Activated naive CD4-positive, alpha-beta T cell treated with anti-CD3 and anti-CD28 coated beads, Interleukin-2, amount 50 U/mL, for 24 hours (primary cell): ENCODE data around the gene PRDM16.

Source experiments
- H3K27ac Mint-ChIP-seq: one replicate; pipeline ENCODE4 v1.8.0; 2021; ENCODE audit warnings: mild to moderate bottlenecking, mixed read lengths
- H3K27me3 Mint-ChIP-seq: one replicate; pipeline ENCODE4 v1.8.0; 2021; ENCODE audit warnings: mixed read lengths
- H3K36me3 Mint-ChIP-seq: one replicate; pipeline ENCODE4 v1.8.0; 2021; ENCODE audit warnings: mixed read lengths
- H3K4me1 Mint-ChIP-seq: one replicate; pipeline ENCODE4 v1.8.0; 2021; ENCODE audit warnings: mixed read lengths
- H3K4me3 Mint-ChIP-seq: one replicate; pipeline ENCODE4 v1.8.0; 2021; ENCODE audit warnings: mild to moderate bottlenecking, mixed read lengths
- H3K9me3 Mint-ChIP-seq: one replicate; pipeline ENCODE4 v1.8.0; 2021; ENCODE audit warnings: mixed read lengths

Gene PRDM16

GRCh38 chr1:3460672-3461131 is 391.7 kb downstream of the PRDM16 start:
- H3K27me3 Mint-ChIP-seq = no peaks in the 10 kb centered on the region
- no peak overlapping the region for H3K27ac Mint-ChIP-seq
- no peaks in the 10 kb centered on the region for H3K4me1 Mint-ChIP-seq
- H3K9me3 Mint-ChIP-seq = no peaks in the 10 kb centered on the region
- H3K36me3 Mint-ChIP-seq = no peaks in the 10 kb centered on the region
- H3K4me3 Mint-ChIP-seq = no peak overlapping the region

- H3K36me3 Mint-ChIP-seq = no peaks in the 10 kb centered on the region
- no peak overlapping the region for H3K4me3 Mint-ChIP-seq
- no peak overlapping the region for H3K27ac Mint-ChIP-seq
- no peaks in the 10 kb centered on the region for H3K27me3 Mint-ChIP-seq
- no peaks in the 10 kb centered on the region for H3K4me1 Mint-ChIP-seq
- H3K9me3 Mint-ChIP-seq = no peaks in the 10 kb centered on the region
Observed at GRCh38 chr1:3461238-3461933, 392.4 kb downstream of the PRDM16 start.

- Mint-ChIP-seq H3K9me3 (no peaks in the 10 kb centered on the region), H3K27me3 (no peaks in the 10 kb centered on the region), H3K4me3 (no peak overlapping the region), H3K4me1 (no peaks in the 10 kb centered on the region), H3K27ac (no peak overlapping the region), H3K36me3 (no peaks in the 10 kb centered on the region)
Observed at GRCh38 chr1:3461934-3462275, 392.9 kb downstream of the PRDM16 start.

DNA sequence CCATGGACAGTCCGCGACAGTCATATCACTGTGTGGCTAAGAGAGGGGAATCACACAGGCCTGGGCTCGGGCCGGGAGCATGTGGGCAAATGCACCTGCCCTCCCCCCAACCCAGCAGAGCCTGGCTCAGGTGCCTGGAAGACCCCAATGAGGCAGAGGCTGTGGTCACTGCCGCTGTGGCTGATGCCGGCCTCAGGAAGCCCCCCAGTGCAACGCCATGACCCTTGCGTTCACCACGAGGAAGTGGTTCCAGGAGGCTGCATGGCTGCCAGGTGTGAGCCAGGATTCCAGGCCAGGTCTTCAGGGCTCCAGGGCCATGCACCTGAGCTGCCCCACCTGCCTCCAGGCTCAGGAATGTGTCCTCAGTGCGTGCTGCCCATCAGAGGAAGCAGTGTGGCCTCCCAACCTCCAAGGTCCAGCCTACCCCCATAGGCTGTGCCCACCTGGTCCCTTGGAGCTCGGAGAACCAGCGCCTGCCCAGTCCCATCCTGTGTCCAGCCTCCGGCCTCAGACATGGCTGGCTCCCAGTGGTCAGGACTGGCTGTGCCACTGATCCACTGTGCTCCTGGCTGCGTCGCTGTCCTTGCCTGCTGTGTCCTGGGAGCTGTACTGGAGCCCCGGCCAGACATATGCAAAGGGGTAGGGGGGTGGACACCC is 393.5 kb downstream of the PRDM16 start:
- H3K4me3 Mint-ChIP-seq = no peak overlapping the region
- no peaks in the 10 kb centered on the region for H3K9me3 Mint-ChIP-seq
- H3K36me3 Mint-ChIP-seq = no peaks in the 10 kb centered on the region
- H3K27me3 Mint-ChIP-seq = no peaks in the 10 kb centered on the region
- no peak overlapping the region for H3K27ac Mint-ChIP-seq
- H3K4me1 Mint-ChIP-seq = no peaks in the 10 kb centered on the region

GRCh38 chr1:3463013-3463385 is 394.0 kb downstream of the PRDM16 start:
- H3K27me3 Mint-ChIP-seq = no peaks in the 10 kb centered on the region
- no peak overlapping the region for H3K27ac Mint-ChIP-seq
- no peaks in the 10 kb centered on the region for H3K36me3 Mint-ChIP-seq
- H3K4me1 Mint-ChIP-seq = no peaks in the 10 kb centered on the region
- no peaks in the 10 kb centered on the region for H3K9me3 Mint-ChIP-seq
- no peak overlapping the region for H3K4me3 Mint-ChIP-seq

DNA sequence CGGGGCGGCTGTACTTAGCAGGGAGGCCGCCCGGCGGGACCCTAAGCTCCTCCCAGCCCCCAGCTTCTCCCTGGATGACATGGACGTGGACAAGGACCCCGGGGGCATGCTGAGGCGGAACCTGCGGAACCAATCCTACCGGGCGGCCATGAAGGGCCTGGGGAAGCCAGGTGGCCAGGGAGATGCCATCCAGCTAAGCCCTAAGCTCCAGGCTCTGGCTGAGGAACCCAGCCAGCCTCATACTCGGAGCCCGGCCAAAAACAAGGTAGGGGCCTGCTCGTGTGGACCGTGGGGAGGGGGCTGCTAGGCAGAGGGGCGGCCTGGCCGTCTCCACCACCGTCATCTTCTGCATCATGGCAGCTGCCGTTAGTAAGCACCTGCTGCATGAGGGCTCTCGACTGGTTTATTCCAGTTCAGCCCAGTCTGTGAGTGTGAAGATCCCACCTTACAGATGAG is 394.4 kb downstream of the PRDM16 start:
- Mint-ChIP-seq H3K4me1 (no peaks in the 10 kb centered on the region), H3K4me3 (no peak overlapping the region), H3K27ac (no peak overlapping the region), H3K27me3 (no peaks in the 10 kb centered on the region), H3K9me3 (no peaks in the 10 kb centered on the region), H3K36me3 (no peaks in the 10 kb centered on the region)

DNA sequence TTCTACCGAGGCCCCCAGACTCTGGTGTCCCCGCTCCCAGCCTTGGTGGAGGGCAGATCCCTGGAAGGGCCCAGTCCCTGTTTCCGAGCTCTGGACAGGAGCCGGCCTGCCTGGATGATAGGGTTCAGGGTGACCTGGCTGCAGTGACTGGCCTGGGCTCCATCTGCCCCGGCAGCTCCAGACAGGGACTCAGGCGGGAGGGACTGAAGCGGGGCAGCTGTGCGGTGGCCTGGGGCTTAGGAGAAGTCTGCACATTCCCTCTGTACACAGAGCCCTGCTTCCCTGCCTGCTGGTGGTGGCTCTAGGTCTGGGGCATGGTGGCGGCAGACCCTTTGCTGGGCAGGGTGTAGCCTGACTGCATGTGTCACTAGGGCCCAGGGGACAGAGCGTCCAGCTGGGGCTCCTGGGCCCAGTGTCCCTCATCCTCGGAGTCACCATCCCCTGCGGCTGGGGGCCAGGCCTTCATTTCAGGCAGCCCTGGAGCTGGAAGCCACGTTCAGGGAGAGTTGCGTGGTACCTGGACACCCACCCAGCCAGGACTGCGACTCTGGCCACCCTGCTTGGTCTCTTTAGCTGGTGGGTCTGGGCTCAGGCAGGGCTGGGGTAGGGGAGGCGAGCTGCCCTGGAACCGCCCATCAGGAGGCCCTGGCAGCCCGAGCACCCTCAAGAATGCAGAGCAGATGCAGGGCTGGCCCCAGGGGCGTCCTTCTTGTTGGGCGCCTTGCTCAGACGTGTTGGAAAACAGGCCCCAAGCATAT is 395.1 kb downstream of the PRDM16 start:
- no peak overlapping the region for H3K4me3 Mint-ChIP-seq
- no peaks in the 10 kb centered on the region for H3K27me3 Mint-ChIP-seq
- H3K27ac Mint-ChIP-seq = no peak overlapping the region
- H3K36me3 Mint-ChIP-seq = no peaks in the 10 kb centered on the region
- no peaks in the 10 kb centered on the region for H3K4me1 Mint-ChIP-seq
- no peaks in the 10 kb centered on the region for H3K9me3 Mint-ChIP-seq

DNA sequence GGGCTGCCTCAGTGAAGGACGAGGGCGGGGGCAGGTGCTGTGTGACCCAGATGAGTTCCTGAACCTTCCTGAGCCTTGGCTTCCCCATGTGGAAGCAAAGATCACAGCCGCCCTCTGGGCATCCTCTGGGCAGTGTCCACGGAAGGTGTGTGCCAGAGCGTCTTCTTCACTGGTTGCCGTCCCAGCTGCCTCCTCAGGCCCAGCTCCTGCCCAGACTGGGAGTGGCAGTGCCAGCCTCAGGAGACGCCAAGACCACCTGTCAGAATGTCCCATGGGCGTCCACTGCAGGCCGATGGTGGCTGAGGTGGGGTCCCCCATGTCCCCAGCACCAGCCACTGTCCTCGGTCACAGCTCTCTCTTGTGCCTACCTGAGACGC is 395.6 kb downstream of the PRDM16 start:
- no peak overlapping the region for H3K4me3 Mint-ChIP-seq
- no peak overlapping the region for H3K27ac Mint-ChIP-seq
- H3K36me3 Mint-ChIP-seq = no peaks in the 10 kb centered on the region
- H3K4me1 Mint-ChIP-seq = no peaks in the 10 kb centered on the region
- H3K9me3 Mint-ChIP-seq = no peaks in the 10 kb centered on the region
- H3K27me3 Mint-ChIP-seq = no peaks in the 10 kb centered on the region

DNA sequence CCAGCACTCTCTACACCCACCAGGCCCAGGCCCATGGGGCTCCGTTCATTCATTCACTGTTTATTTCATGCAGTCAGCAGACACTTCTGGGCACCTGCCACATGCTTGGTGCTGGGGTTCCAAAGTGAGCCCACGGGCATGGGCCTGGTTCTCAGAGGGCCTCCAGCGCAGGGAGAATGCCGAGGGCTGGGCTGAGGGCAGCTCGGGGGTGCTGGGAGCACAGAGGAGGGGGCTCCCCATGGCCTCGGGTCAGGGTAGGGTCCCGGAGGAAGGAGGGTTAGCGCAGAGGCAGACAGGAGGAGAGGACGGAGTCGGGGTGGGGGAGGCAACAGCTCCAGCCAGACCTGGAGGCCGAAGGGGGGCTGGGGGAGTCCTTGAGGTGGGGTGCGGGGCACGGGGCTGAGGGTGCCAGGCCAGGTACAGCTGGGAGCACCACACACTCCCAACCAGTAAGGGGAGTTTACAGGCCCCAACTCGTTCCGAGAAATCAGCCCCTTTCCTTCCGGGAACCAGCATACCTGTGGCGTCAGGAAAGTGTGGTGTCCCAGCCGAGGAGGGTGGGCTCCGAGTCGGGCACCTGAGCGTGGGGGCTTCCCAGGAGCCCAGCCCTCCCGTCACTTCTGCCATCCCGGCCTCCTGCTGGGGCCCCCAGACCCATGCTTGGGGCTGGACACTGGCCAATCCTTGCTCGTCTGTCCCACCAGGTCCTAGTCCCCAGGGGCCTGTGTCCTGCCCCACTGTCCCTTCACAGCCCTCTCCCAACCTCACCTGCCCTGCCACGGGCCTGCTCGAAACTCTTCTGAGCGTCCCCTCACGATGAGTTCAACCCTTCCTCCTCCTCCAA is 396.3 kb downstream of the PRDM16 start:
- Mint-ChIP-seq H3K4me3 (no peak overlapping the region), H3K27me3 (no peaks in the 10 kb centered on the region), H3K27ac (no peak overlapping the region), H3K9me3 (no peaks in the 10 kb centered on the region), H3K36me3 (no peaks in the 10 kb centered on the region), H3K4me1 (no peaks in the 10 kb centered on the region)

- no peaks in the 10 kb centered on the region for H3K4me1 Mint-ChIP-seq
- H3K27ac Mint-ChIP-seq = no peak overlapping the region
- H3K9me3 Mint-ChIP-seq = no peaks in the 10 kb centered on the region
- no peaks in the 10 kb centered on the region for H3K36me3 Mint-ChIP-seq
- no peak overlapping the region for H3K4me3 Mint-ChIP-seq
- no peaks in the 10 kb centered on the region for H3K27me3 Mint-ChIP-seq
Observed at GRCh38 chr1:3465935-3466321, 396.9 kb downstream of the PRDM16 start.

- Mint-ChIP-seq H3K27me3 (no peaks in the 10 kb centered on the region), H3K27ac (no peak overlapping the region), H3K36me3 (no peaks in the 10 kb centered on the region)
Observed at GRCh38 chr1:3466366-3467075, 397.5 kb downstream of the PRDM16 start.

GRCh38 chr1:3467096-3468036 is 398.4 kb downstream of the PRDM16 start:
- no peaks in the 10 kb centered on the region for H3K4me1 Mint-ChIP-seq
- no peak overlapping the region for H3K4me3 Mint-ChIP-seq
- no peaks in the 10 kb centered on the region for H3K36me3 Mint-ChIP-seq
- H3K9me3 Mint-ChIP-seq = no peaks in the 10 kb centered on the region
- H3K27me3 Mint-ChIP-seq = no peaks in the 10 kb centered on the region
- H3K27ac Mint-ChIP-seq = no peak overlapping the region

More at GRCh38 chr1:3466366-3467075, 397.5 kb downstream of the PRDM16 start:
- H3K4me1 Mint-ChIP-seq = no peaks in the 10 kb centered on the region
- no peaks in the 10 kb centered on the region for H3K9me3 Mint-ChIP-seq
- no peak overlapping the region for H3K4me3 Mint-ChIP-seq

GRCh38 chr1:3468236-3469103 is 399.5 kb downstream of the PRDM16 start:
- H3K9me3 Mint-ChIP-seq = no peaks in the 10 kb centered on the region
- H3K4me3 Mint-ChIP-seq = no peak overlapping the region
- H3K4me1 Mint-ChIP-seq = no peaks in the 10 kb centered on the region
- H3K27me3 Mint-ChIP-seq = no peaks in the 10 kb centered on the region
- no peak overlapping the region for H3K27ac Mint-ChIP-seq
- no peaks in the 10 kb centered on the region for H3K36me3 Mint-ChIP-seq
